ENCODE measurements around the gene UBE2H. TPM values are rescaled to one million over a fixed set of nuclear protein-coding genes. Genes with fewer than 3 reads are reported as not detected.

The UBE2H gene
- total and polyA plus RNA-seq, 7 experiments from 2014 or later, result 32.0 to 69.2 (median 49.1) TPM

Other genes with a start within 250 kb of the UBE2H start
- 10 to 100 TPM; 11.1 to 19.8 (median 18.7) TPM for gene ZC3HC1, start 98.4 kb upstream of the UBE2H start, total RNA-seq
- gene ZC3HC1, start 98.4 kb upstream of the UBE2H start, polyA plus RNA-seq, result 10 to 100 TPM; 11.8 to 20.0 TPM
- 10 to 100 TPM; 14.5 to 20.4 (median 17.3) TPM for gene KLHDC10, start 117.6 kb upstream of the UBE2H start, total RNA-seq
- 1 to 10 TPM; 1.2 to 3.4 TPM for gene KLHDC10, start 117.6 kb upstream of the UBE2H start, polyA plus RNA-seq